SH-SY5Y (cell line): Measurements from ENCODE around the gene GPC3.

Experiments used
- GATA2 ChIP-seq: IDR thresholded peaks from 2 replicates; pipeline ENCODE4 v1.6.1; 2011; ENCODE audit warnings: mild to moderate bottlenecking, low read depth, low read length
- GATA3 ChIP-seq: IDR thresholded peaks from 2 replicates; pipeline ENCODE4 v1.6.1; 2011; ENCODE audit warnings: low read depth, mild to moderate bottlenecking, low read length, moderate library complexity

- TF ChIP-seq GATA3 (no peak), GATA2 (no peak)
Observed at GRCh38 chrX:133771086-133771646, 214.2 kb downstream of the GPC3 start.
